Measurements from ENCODE around the gene KIF6.

KIF6 gene

DNA sequence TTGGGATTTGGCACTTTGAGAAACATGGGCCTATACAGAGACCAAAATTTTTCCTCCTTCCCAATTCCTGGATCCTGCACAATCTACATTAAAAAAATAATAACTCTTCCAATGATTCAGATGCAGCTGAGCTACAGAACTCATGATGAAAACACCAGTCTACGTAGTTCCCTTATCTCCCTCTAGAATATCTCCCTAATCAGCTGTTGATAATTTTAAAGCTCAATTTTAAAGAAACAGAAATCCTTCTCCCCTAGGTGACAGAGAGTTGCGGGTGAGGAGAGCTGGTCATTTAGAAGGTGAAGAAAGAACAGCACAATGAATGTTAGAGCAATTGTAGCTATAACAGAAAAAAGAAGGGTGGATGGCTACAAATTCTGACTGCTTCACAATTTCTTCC lies 227.1 kb downstream of the KIF6 start:
- TF ChIP-seq, protein P1, sequence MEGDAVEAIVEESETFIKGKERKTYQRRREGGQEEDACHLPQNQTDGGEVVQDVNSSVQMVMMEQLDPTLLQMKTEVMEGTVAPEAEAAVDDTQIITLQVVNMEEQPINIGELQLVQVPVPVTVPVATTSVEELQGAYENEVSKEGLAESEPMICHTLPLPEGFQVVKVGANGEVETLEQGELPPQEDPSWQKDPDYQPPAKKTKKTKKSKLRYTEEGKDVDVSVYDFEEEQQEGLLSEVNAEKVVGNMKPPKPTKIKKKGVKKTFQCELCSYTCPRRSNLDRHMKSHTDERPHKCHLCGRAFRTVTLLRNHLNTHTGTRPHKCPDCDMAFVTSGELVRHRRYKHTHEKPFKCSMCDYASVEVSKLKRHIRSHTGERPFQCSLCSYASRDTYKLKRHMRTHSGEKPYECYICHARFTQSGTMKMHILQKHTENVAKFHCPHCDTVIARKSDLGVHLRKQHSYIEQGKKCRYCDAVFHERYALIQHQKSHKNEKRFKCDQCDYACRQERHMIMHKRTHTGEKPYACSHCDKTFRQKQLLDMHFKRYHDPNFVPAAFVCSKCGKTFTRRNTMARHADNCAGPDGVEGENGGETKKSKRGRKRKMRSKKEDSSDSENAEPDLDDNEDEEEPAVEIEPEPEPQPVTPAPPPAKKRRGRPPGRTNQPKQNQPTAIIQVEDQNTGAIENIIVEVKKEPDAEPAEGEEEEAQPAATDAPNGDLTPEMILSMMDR (IDR thresholded peaks at IDR 0.05; ENCODE audit: low read length, missing control alignments), result no peak
- H3K4me3 ChIP-seq (replicated peaks; ENCODE audit: low read depth, low read length), result no peak overlapping the region
- DNase-seq (ENCODE audit: low read depth), result no peak

DNA sequence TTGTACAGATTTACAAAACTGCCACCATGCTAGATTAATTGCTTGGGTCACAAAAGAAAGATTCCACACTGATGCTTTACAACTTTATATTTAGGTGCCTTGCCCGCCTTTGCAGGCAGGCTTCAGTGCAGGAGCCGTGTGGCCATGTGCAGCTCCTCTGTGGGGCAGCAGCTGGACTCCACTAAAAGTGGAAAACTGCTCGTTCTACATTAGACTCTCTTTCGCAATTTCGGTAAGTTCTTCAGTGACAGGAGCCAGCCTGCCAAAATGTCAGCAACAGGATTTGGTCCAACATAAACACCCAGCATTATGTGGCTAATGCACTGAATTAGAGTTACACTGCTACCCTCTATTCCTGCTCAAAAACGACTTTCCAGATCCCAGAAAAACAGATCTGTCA lies 228.3 kb downstream of the KIF6 start:
- no peak overlapping the region for H3K4me3 ChIP-seq (replicated peaks; ENCODE audit: low read depth, low read length)
- TF ChIP-seq, protein P1 (IDR thresholded peaks at IDR 0.05; ENCODE audit: low read length, missing control alignments), result no peak
- DNase-seq (ENCODE audit: low read depth), result peak; percentile 81

DNA sequence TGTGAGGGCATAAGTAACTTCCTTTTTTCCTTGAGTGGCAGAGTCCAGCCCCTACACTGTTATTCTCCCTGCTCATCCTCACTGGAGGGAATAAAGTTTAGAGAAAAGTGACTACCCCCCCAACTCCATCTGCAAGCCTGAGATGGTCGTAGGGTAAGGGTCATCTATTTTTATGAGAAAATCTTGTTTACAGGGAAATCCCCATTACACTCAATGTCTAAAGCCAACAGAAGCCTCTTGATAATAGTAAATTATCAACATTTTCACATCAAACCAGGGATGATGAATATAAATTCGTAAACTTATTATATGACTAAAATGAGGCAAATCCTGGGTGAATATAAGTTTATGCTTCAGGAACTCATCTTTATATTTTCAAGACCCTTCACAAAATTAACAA lies 228.8 kb downstream of the KIF6 start:
- TF ChIP-seq, protein P1 (IDR thresholded peaks at IDR 0.05; ENCODE audit: low read length, missing control alignments), result no peak
- H3K4me3 ChIP-seq (replicated peaks; ENCODE audit: low read depth, low read length), result no peak overlapping the region
- no peak for DNase-seq (ENCODE audit: low read depth)

DNA sequence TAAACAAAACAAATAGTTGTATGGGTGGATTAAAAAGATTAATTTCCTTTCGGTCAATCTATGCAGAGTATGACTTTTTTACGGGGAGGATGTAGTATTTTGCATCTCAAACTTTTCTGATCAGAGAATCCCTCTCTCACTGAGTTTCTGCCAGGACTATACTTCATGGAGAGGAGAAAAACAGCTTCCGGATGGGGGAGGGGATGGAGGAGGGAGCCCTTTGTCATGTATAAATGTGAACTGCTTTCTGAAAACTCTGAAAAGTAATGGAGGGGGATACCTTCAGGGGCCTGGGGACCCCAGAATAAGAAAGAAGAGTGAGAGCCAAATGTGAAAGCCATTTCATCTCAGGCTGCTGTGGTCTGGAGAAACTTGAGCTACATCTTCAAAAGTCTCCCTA lies 229.6 kb downstream of the KIF6 start:
- no peak for DNase-seq (ENCODE audit: low read depth)
- no peak overlapping the region for H3K4me3 ChIP-seq (replicated peaks; ENCODE audit: low read depth, low read length)
- TF ChIP-seq, protein P1 (IDR thresholded peaks at IDR 0.05; ENCODE audit: low read length, missing control alignments), result no peak

DNA sequence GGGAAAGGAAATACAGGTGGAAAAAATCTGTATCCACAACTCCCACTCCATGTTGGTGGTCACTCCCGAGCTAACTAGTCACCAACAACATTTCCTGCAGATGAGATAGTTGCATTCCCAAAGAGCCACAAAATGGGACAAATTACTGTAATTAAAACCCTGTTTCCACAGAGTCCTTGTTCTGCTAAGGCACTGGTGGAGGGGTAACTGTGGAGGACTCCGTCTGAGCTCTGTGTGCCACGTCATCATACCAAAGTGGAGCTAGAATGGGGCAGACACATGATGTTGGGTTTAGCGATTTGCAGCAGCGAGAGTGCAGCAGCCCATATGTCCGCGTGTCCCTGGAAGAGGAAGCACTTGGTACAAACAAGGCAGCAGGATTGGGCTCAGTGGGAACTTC lies 230.2 kb downstream of the KIF6 start:
- TF ChIP-seq, protein P1 (IDR thresholded peaks at IDR 0.05; ENCODE audit: low read length, missing control alignments), result no peak
- H3K4me3 ChIP-seq (replicated peaks; ENCODE audit: low read depth, low read length), result no peak overlapping the region
- DNase-seq (ENCODE audit: low read depth), result no peak

DNA sequence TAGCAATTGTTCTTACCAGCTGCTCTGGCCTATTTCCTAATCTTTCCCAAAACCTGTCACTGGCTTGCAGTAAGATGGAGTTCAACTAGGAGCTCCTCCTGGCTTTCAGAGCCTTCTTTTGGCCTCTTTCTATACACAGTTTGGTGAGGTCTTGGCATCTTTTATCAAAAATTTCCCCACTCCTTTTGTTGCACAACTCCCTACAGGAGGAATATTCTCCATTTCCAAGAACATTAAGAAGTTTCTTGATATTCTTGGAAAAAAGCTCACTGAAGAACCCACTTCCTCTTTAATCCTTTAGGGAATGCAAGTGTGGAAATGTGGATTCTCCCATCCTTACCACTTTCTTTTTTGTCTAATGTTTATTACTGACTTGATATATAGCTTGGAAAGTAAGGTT lies 231.4 kb downstream of the KIF6 start:
- peak; percentile 33 for DNase-seq (ENCODE audit: low read depth)
- TF ChIP-seq, protein P1 (IDR thresholded peaks at IDR 0.05; ENCODE audit: low read length, missing control alignments), result no peak
- H3K4me3 ChIP-seq (replicated peaks; ENCODE audit: low read depth, low read length), result no peak overlapping the region

DNA sequence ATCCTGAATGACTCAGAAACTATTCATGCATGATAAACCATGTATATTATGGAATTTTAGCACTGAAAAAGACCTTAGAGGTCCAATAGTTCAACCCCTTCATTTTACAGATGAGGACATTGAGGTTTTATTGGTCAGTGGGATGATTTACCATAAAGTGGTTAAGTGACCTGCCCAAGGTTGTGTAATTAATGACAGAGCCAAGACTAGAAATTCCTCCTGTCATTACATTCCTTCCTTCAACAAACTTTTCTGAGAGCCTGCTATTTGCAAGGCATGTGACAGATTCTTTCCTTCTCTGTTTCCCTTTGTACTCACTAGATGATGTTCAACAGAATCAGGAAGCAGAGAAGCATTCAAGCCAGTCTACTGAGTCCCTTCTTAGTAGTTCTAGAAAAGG lies 232.0 kb downstream of the KIF6 start:
- peak; percentile 13 for DNase-seq (ENCODE audit: low read depth)
- TF ChIP-seq, protein P1 (IDR thresholded peaks at IDR 0.05; ENCODE audit: low read length, missing control alignments), result no peak
- no peak overlapping the region for H3K4me3 ChIP-seq (replicated peaks; ENCODE audit: low read depth, low read length)

All from fibroblast of pulmonary artery (primary cell).